GM12878 (cell line): ENCODE results near the gene RMI2. TPM values are rescaled to one million over a fixed set of nuclear protein-coding genes. Genes with fewer than 3 reads are reported as not detected.

Source experiments
- ATF3 ChIP-seq: IDR thresholded peaks from 2 replicates; pipeline ENCODE4 v1.6.1; 2011; ENCODE audit warnings: low read depth, mild to moderate bottlenecking, low read length, moderate library complexity, borderline replicate concordance; ENCODE audit errors: extremely low read depth
- BCL11A ChIP-seq: IDR thresholded peaks from 2 replicates; pipeline ENCODE4 v1.6.1; 2011; ENCODE audit warnings: low read depth, low read length
- CREM ChIP-seq: IDR thresholded peaks from 2 replicates; pipeline ENCODE4 v1.6.1; 2014; ENCODE audit warnings: antibody characterized with exemption, low read depth
- HDGF ChIP-seq: fragments of 450-650 bp; IDR thresholded peaks from 2 replicates; pipeline ENCODE4 v1.6.1; 2016; ENCODE audit warnings: antibody characterized with exemption
- JUND ChIP-seq: IDR thresholded peaks from 2 replicates; pipeline ENCODE4 v1.6.1; 2012; ENCODE audit warnings: low read depth, mild to moderate bottlenecking, low read length, improper control_type of control experiment, moderate library complexity
- LARP7 ChIP-seq: fragments of 450-650 bp; IDR thresholded peaks from 2 replicates; pipeline ENCODE4 v1.6.1; 2017; ENCODE audit warnings: mild to moderate bottlenecking
- MYC ChIP-seq: IDR thresholded peaks from 2 replicates; pipeline ENCODE4 v1.6.1; 2011; ENCODE audit warnings: mild to moderate bottlenecking, low read length, moderate library complexity, inconsistent platforms; ENCODE audit not compliant: insufficient read depth, insufficient replicate concordance, insufficient read length, severe bottlenecking
- NFIC ChIP-seq: IDR thresholded peaks from 2 replicates; pipeline ENCODE4 v1.6.1; 2012; ENCODE audit warnings: low read depth, mild to moderate bottlenecking, inconsistent platforms, low read length, moderate library complexity
- NFXL1 ChIP-seq: fragments of 450-650 bp; IDR thresholded peaks from 2 replicates; pipeline ENCODE4 v1.6.1; 2017; ENCODE audit warnings: antibody characterized with exemption, mild to moderate bottlenecking, borderline replicate concordance
- POLR2AphosphoS5 ChIP-seq: IDR thresholded peaks from 2 replicates; pipeline ENCODE4 v1.6.1; 2011; ENCODE audit warnings: mild to moderate bottlenecking, low read length, inconsistent platforms
- SREBF1 ChIP-seq: IDR thresholded peaks from 2 replicates; pipeline ENCODE4 v1.6.1; 2012; ENCODE audit warnings: mild to moderate bottlenecking, low read length
- SRF ChIP-seq, 2 experiments: IDR thresholded peaks; 2 replicates each; pipeline ENCODE4 v1.6.1; 2011; ENCODE audit warnings: low read depth in 2 of 2, low read length in 2 of 2, mild to moderate bottlenecking in 1 of 2, moderate library complexity in 1 of 2
- TAF1 ChIP-seq: IDR thresholded peaks from 2 replicates; pipeline ENCODE4 v1.6.1; 2011; ENCODE audit warnings: mild to moderate bottlenecking, low read depth, low read length, borderline replicate concordance
- ZNF687 ChIP-seq: fragments of 450-650 bp; IDR thresholded peaks from 2 replicates; pipeline ENCODE4 v1.6.1; 2017; ENCODE audit warnings: mild to moderate bottlenecking, moderate library complexity
- polyA plus RNA-seq, 11 experiments: library from polyadenylated mRNA; depleted of rRNA in 4 of 11; unstranded in 6 of 11; stranded (reverse) in 5 of 11; fragments of >200 nt; fragmentation: Nextera tagmentation in 4 of 11; fragmentation: Illumina TruSeq in 1 of 11; extraction: Ambion mirVana in 4 of 11; extraction: Trizol in 1 of 11; gene quantifications; 1 replicate in 1 of 11; 2 replicates in 10 of 11; pipeline versions ENCODE4 v1.2.1 to v1.2.3, GENCODE V29; 2011 to 2016; ENCODE audit warnings: inconsistent platforms in 2 of 11, missing spikeins in 2 of 11, low read depth in 1 of 11
- total RNA-seq, 4 experiments: library from RNA; depleted of rRNA in 3 of 4; stranded (reverse); fragments of >200 nt in 3 of 4; fragmentation: Illumina TruSeq in 1 of 4; extraction: Trizol in 1 of 4; gene quantifications; 2 replicates each; pipeline versions ENCODE4 v1.2.1 to v1.2.3, GENCODE V29; 2013 to 2021
- TF ChIP-seq, protein P1 (sequence below): IDR thresholded peaks from 2 replicates; pipeline ENCODE4 v1.6.1; 2012; ENCODE audit warnings: low read depth, low read length, improper control_type of control experiment
- TF ChIP-seq, protein P2 (sequence below): fragments of 450-650 bp; IDR thresholded peaks from 2 replicates; pipeline ENCODE4 v1.6.1; 2018; ENCODE audit warnings: borderline replicate concordance, mild to moderate bottlenecking; ENCODE audit not compliant: partially characterized antibody
- TF ChIP-seq, protein P3 (sequence below): fragments of 450-650 bp; IDR thresholded peaks from 2 replicates; pipeline ENCODE4 v1.6.1; 2017; ENCODE audit warnings: low read depth, mild to moderate bottlenecking, moderate library complexity
- TF ChIP-seq, protein P4 (sequence below): fragments of 450-650 bp; IDR thresholded peaks from 2 replicates; pipeline ENCODE4 v1.6.1; 2017; ENCODE audit warnings: borderline replicate concordance

RMI2 gene
- total and polyA plus RNA-seq, 10 of the 15 experiments (the other 5 are each of a cell fraction or from before 2014, with no cell fraction given): 9.6 to 68.8 (median 32.1) TPM

DNA sequence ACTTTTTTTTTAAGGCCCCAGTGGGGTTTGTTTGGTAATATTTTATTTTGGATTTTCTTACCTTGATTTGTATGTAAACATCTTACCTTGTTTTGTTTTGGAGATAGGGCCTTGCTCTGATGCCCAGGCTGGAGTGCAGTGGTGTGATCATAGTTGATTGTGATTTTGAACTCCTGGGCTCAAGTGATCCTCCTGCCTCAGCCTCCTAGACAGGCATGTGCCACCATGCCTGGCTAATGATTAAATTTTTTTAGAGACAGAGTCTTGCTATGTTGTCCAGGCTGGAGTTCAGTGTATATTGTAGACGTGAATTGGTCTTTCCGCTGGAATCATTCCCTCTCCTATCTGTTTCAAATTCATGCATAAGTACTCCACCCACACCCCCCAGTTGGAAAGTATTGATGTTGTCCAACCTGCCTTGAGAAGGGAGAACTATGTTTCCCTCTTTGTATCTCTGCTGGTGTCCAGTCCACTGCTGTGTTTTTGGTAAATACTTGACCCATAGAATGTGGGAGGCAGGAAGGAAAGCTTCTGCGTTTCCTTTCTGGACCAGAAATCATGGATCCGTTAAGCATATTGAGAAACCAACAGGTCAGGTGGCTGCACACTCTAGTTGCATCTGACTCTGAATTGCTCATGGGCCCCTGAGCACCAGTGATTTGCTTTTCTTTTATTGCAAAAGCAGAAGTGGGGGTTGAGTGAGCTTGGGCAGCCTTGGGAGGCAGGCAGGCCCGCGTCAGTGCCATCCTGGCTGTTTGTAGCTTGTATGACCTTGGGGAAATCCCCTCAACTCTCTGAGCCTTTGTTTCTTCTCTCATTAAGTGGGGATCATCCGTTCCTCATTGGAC lies 25.0 kb downstream of the RMI2 start (continued):
- no peak for TF ChIP-seq JUND
- no peak for TF ChIP-seq NFIC
- no peak for TF ChIP-seq BCL11A
- TF ChIP-seq ZNF687: peak; percentile 63; the same call in 1 of the 2 replicates
- TF ChIP-seq, protein P1, sequence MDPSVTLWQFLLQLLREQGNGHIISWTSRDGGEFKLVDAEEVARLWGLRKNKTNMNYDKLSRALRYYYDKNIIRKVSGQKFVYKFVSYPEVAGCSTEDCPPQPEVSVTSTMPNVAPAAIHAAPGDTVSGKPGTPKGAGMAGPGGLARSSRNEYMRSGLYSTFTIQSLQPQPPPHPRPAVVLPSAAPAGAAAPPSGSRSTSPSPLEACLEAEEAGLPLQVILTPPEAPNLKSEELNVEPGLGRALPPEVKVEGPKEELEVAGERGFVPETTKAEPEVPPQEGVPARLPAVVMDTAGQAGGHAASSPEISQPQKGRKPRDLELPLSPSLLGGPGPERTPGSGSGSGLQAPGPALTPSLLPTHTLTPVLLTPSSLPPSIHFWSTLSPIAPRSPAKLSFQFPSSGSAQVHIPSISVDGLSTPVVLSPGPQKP: no peak
- no peak for TF ChIP-seq ATF3
- TF ChIP-seq NFXL1: no peak
- TF ChIP-seq, protein P2, sequence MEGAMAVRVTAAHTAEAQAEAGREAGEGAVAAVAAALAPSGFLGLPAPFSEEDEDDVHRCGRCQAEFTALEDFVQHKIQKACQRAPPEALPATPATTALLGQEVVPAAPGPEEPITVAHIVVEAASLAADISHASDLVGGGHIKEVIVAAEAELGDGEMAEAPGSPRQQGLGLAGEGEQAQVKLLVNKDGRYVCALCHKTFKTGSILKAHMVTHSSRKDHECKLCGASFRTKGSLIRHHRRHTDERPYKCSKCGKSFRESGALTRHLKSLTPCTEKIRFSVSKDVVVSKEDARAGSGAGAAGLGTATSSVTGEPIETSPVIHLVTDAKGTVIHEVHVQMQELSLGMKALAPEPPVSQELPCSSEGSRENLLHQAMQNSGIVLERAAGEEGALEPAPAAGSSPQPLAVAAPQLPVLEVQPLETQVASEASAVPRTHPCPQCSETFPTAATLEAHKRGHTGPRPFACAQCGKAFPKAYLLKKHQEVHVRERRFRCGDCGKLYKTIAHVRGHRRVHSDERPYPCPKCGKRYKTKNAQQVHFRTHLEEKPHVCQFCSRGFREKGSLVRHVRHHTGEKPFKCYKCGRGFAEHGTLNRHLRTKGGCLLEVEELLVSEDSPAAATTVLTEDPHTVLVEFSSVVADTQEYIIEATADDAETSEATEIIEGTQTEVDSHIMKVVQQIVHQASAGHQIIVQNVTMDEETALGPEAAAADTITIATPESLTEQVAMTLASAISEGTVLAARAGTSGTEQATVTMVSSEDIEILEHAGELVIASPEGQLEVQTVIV: no peak
- TF ChIP-seq POLR2AphosphoS5: no peak
- 0 out of 2 replicates have a peak, but pooled peaks have one; percentile 18 for TF ChIP-seq HDGF
- TF ChIP-seq, protein P3, sequence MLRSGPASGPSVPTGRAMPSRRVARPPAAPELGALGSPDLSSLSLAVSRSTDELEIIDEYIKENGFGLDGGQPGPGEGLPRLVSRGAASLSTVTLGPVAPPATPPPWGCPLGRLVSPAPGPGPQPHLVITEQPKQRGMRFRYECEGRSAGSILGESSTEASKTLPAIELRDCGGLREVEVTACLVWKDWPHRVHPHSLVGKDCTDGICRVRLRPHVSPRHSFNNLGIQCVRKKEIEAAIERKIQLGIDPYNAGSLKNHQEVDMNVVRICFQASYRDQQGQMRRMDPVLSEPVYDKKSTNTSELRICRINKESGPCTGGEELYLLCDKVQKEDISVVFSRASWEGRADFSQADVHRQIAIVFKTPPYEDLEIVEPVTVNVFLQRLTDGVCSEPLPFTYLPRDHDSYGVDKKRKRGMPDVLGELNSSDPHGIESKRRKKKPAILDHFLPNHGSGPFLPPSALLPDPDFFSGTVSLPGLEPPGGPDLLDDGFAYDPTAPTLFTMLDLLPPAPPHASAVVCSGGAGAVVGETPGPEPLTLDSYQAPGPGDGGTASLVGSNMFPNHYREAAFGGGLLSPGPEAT: peak; percentile 73; the same call in 1 of the 2 replicates
- TF ChIP-seq SREBF1: no peak
- TF ChIP-seq, protein P4, sequence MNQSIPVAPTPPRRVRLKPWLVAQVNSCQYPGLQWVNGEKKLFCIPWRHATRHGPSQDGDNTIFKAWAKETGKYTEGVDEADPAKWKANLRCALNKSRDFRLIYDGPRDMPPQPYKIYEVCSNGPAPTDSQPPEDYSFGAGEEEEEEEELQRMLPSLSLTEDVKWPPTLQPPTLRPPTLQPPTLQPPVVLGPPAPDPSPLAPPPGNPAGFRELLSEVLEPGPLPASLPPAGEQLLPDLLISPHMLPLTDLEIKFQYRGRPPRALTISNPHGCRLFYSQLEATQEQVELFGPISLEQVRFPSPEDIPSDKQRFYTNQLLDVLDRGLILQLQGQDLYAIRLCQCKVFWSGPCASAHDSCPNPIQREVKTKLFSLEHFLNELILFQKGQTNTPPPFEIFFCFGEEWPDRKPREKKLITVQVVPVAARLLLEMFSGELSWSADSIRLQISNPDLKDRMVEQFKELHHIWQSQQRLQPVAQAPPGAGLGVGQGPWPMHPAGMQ: no peak
- TF ChIP-seq CREM: no peak
- TF ChIP-seq SRF (IDR thresholded peaks at IDR 0.05; ENCODE audit: low read depth in 2 of 2, low read length in 2 of 2): no peak
- no peak for TF ChIP-seq TAF1
- no peak for TF ChIP-seq MYC
- no peak for TF ChIP-seq LARP7
